HFF-Myc (cell line): Measurements from ENCODE around the gene SMOC2.
"Not testable (repeated sequence)": the region's sequence is repeated elsewhere in the genome, so short reads cannot be mapped to it uniquely, and the experiment has no call there.

Experiments used
- DNase-seq: peaks from one replicate; pipeline ENCODE4 v3.0.0-alpha.2; 2011; ENCODE audit warnings: low read depth; ENCODE audit errors: extremely low read depth
- H3K4me3 ChIP-seq: replicated peaks from 2 replicates; pipeline ENCODE4 v1.5.1; 2011; ENCODE audit warnings: low read depth, mild to moderate bottlenecking, control low read depth, low read length
- CTCF ChIP-seq: IDR thresholded peaks from 2 replicates; pipeline ENCODE4 v1.5.1; 2012; ENCODE audit warnings: mild to moderate bottlenecking, low read depth, low read length, control low read depth; ENCODE audit errors: missing control alignments

SMOC2 gene

GRCh38 chr6:168571268-168571667 lies 130.3 kb downstream of the SMOC2 start:
- no peak overlapping the region for H3K4me3 ChIP-seq
- no peak for TF ChIP-seq CTCF
- no peak for DNase-seq

- H3K4me3 ChIP-seq, DNase-seq: not testable (repeated sequence)
Observed at GRCh38 chr6:168573276-168573835, 132.4 kb downstream of the SMOC2 start.

- no peak overlapping the region for H3K4me3 ChIP-seq
- no peak for TF ChIP-seq CTCF
- DNase-seq: no peak
Observed at GRCh38 chr6:168574075-168574698, 133.2 kb downstream of the SMOC2 start.

GRCh38 chr6:168574699-168575195 lies 133.8 kb downstream of the SMOC2 start:
- no peak for DNase-seq
- no peak for TF ChIP-seq CTCF
- H3K4me3 ChIP-seq: no peak overlapping the region

- H3K4me3 ChIP-seq: no peak overlapping the region
- no peak for TF ChIP-seq CTCF
- no peak for DNase-seq
Observed at GRCh38 chr6:168575346-168576098, 134.5 kb downstream of the SMOC2 start.

GRCh38 chr6:168576388-168576787 lies 135.4 kb downstream of the SMOC2 start:
- DNase-seq: no peak
- no peak for TF ChIP-seq CTCF
- no peak overlapping the region for H3K4me3 ChIP-seq

GRCh38 chr6:168577496-168577895 lies 136.5 kb downstream of the SMOC2 start:
- no peak for TF ChIP-seq CTCF
- no peak overlapping the region for H3K4me3 ChIP-seq
- no peak for DNase-seq
